ENCODE measurements around the gene SLC25A38.
"Not testable (repeated sequence)": the region's sequence is repeated elsewhere in the genome, so short reads cannot be mapped to it uniquely, and the experiment has no call there.

The SLC25A38 gene

GRCh38 chr3:39407773-39408492 lies 24.8 kb downstream of the SLC25A38 start:
- no peak for DNase-seq (ENCODE audit: low spot score)

GRCh38 chr3:39408493-39409372 lies 25.6 kb downstream of the SLC25A38 start:
- DNase-seq (ENCODE audit: low spot score): no peak

- no peak for DNase-seq (ENCODE audit: low spot score)
Observed at GRCh38 chr3:39409514-39410136, 26.5 kb downstream of the SLC25A38 start.

- no peak for DNase-seq (ENCODE audit: low spot score)
Observed at GRCh38 chr3:39410893-39411292, 27.7 kb downstream of the SLC25A38 start.

GRCh38 chr3:39412668-39413260 lies 29.6 kb downstream of the SLC25A38 start:
- no peak for DNase-seq (ENCODE audit: low spot score)

GRCh38 chr3:39413691-39414420 lies 30.7 kb downstream of the SLC25A38 start:
- DNase-seq (ENCODE audit: low spot score): no peak

GRCh38 chr3:39414421-39414907 lies 31.3 kb downstream of the SLC25A38 start:
- DNase-seq (ENCODE audit: low spot score): no peak

GRCh38 chr3:39415302-39415701 lies 32.1 kb downstream of the SLC25A38 start:
- DNase-seq (ENCODE audit: low spot score): not testable (repeated sequence)

- no peak for DNase-seq (ENCODE audit: low spot score)
Observed at GRCh38 chr3:39415983-39416382, 32.8 kb downstream of the SLC25A38 start.

- DNase-seq (ENCODE audit: low spot score): not testable (repeated sequence)
Observed at GRCh38 chr3:39416998-39417397, 33.8 kb downstream of the SLC25A38 start.

- not testable (repeated sequence) for DNase-seq (ENCODE audit: low spot score)
Observed at GRCh38 chr3:39418556-39419225, 35.5 kb downstream of the SLC25A38 start.

- DNase-seq (ENCODE audit: low spot score): no peak
Observed at GRCh38 chr3:39419742-39420315, 36.7 kb downstream of the SLC25A38 start.

- DNase-seq (ENCODE audit: low spot score): no peak
Observed at GRCh38 chr3:39420543-39420942, 37.4 kb downstream of the SLC25A38 start.

- DNase-seq (ENCODE audit: low spot score): no peak
Observed at GRCh38 chr3:39423436-39423970, 40.3 kb downstream of the SLC25A38 start.

GRCh38 chr3:39426312-39426711 lies 43.1 kb downstream of the SLC25A38 start:
- no peak for DNase-seq (ENCODE audit: low spot score)

GRCh38 chr3:39427506-39427905 lies 44.3 kb downstream of the SLC25A38 start:
- DNase-seq (ENCODE audit: low spot score): no peak

- no peak for DNase-seq (ENCODE audit: low spot score)
Observed at GRCh38 chr3:39428745-39429201, 45.6 kb downstream of the SLC25A38 start.

GRCh38 chr3:39429466-39429865 lies 46.3 kb downstream of the SLC25A38 start:
- no peak for DNase-seq (ENCODE audit: low spot score)

- no peak for DNase-seq (ENCODE audit: low spot score)
Observed at GRCh38 chr3:39432342-39432741, 49.2 kb downstream of the SLC25A38 start.

- DNase-seq (ENCODE audit: low spot score): peak; percentile 58
Observed at GRCh38 chr3:39433642-39434041, 50.5 kb downstream of the SLC25A38 start.
